OCI-LY1 (cell line): Measurements from ENCODE around the gene IFI44L.

ENCODE experiments used
- H2AFZ ChIP-seq: fragments of 200-600 bp; sonication (generic), shearing (Covaris generic); 2 replicates; pipeline ENCODE4 v1.6.0; 2014; ENCODE audit warnings: antibody characterized with exemption, mild to moderate bottlenecking, low read length
- H3F3A ChIP-seq: fragments of 200-600 bp; sonication (generic), shearing (Covaris generic); 2 replicates; pipeline ENCODE4 v1.6.0; 2014; ENCODE audit warnings: mild to moderate bottlenecking, antibody characterized with exemption, low read length, moderate library complexity; ENCODE audit not compliant: insufficient read depth
- H3K27ac ChIP-seq: fragments of 200-600 bp; sonication (generic); 2 replicates; pipeline ENCODE4 v1.5.1; 2014; ENCODE audit warnings: low read length, mixed run types, mild to moderate bottlenecking, low read depth; ENCODE audit not compliant: poor library complexity, severe bottlenecking
- H3K27me3 ChIP-seq: fragments of 200-600 bp; sonication (generic); 2 replicates; pipeline ENCODE4 v1.6.0; 2014; ENCODE audit warnings: antibody characterized with exemption, mild to moderate bottlenecking, low read length, moderate library complexity; ENCODE audit not compliant: insufficient read depth
- H3K36me3 ChIP-seq: fragments of 200-600 bp; sonication (generic); 2 replicates; pipeline ENCODE4 v1.6.1; 2014; ENCODE audit warnings: mild to moderate bottlenecking, antibody characterized with exemption, low read length, moderate library complexity, mixed read lengths; ENCODE audit not compliant: insufficient read depth
- H3K4me1 ChIP-seq: fragments of 200-600 bp; sonication (generic); 2 replicates; pipeline ENCODE4 v1.5.1; 2014; ENCODE audit warnings: mild to moderate bottlenecking, low read length, moderate library complexity; ENCODE audit not compliant: insufficient read depth, severe bottlenecking
- H3K4me2 ChIP-seq: fragments of 200-600 bp; sonication (generic), shearing (Covaris generic); 2 replicates; pipeline ENCODE4 v1.6.1; 2014; ENCODE audit warnings: low read length
- H3K4me3 ChIP-seq: fragments of 200-600 bp; sonication (generic); 2 replicates; pipeline ENCODE4 v1.5.1; 2014; ENCODE audit warnings: low read length, low read depth, mild to moderate bottlenecking, mixed read lengths; ENCODE audit not compliant: poor library complexity, severe bottlenecking
- H3K79me2 ChIP-seq: fragments of 200-600 bp; shearing (Covaris generic); 2 replicates; pipeline ENCODE4 v1.6.1; 2016; ENCODE audit warnings: mixed run types, low read length, mixed read lengths; ENCODE audit not compliant: insufficient read depth
- H3K9ac ChIP-seq: fragments of 200-600 bp; sonication (generic), shearing (Covaris generic); 2 replicates; pipeline ENCODE4 v1.6.1; 2014; ENCODE audit warnings: mild to moderate bottlenecking, low read length, mixed read lengths
- H3K9me2 ChIP-seq: fragments of 200-600 bp; sonication (generic), shearing (Covaris generic); 2 replicates; pipeline ENCODE4 v1.6.1; 2014; ENCODE audit warnings: low read depth, mild to moderate bottlenecking, low read length, mixed read lengths
- H3K9me3 ChIP-seq: fragments of 200-600 bp; shearing (Covaris generic); 2 replicates; pipeline ENCODE4 v1.6.1; 2014; ENCODE audit warnings: low read length, mixed read lengths
- H4K20me1 ChIP-seq: fragments of 200-600 bp; sonication (generic), shearing (Covaris generic); 2 replicates; pipeline ENCODE4 v1.6.0; 2016; ENCODE audit warnings: mild to moderate bottlenecking, low read length; ENCODE audit not compliant: insufficient read depth
- CTCF ChIP-seq: fragments of 200-600 bp; sonication (generic), shearing (Covaris generic); IDR thresholded peaks from 2 replicates; pipeline ENCODE4 v1.5.1; 2017; ENCODE audit warnings: mild to moderate bottlenecking, antibody characterized with exemption, low read length, moderate library complexity, mixed read lengths
- EZH2 ChIP-seq: fragments of 200-600 bp; sonication (generic), shearing (Covaris generic); IDR thresholded peaks from 2 replicates; pipeline ENCODE4 v1.8.0; 2017; ENCODE audit warnings: borderline replicate concordance, mixed run types, mild to moderate bottlenecking, antibody characterized with exemption, low read length, moderate library complexity, mixed read lengths

IFI44L gene

GRCh38 chr1:78586572-78586971 lies 33.7 kb upstream of the IFI44L start:
- Histone ChIP-seq H3K36me3 (no peaks in the 10 kb centered on the region), H3K4me3 (no peak overlapping the region), H2AFZ (no peak overlapping the region), H3K27ac (no peak overlapping the region), H3K4me2 (no peak overlapping the region), H3K4me1 (no peaks in the 10 kb centered on the region), H3K9me3 (no peaks in the 10 kb centered on the region), H4K20me1 (no peaks in the 10 kb centered on the region), H3K27me3 (no peaks in the 10 kb centered on the region), H3K79me2 (no peaks in the 10 kb centered on the region), H3K9me2 (no peaks in the 10 kb centered on the region), H3K9ac (no peak overlapping the region), H3F3A (no peaks in the 10 kb centered on the region)
- TF ChIP-seq CTCF = no peak
- TF ChIP-seq EZH2 = no peak

DNA sequence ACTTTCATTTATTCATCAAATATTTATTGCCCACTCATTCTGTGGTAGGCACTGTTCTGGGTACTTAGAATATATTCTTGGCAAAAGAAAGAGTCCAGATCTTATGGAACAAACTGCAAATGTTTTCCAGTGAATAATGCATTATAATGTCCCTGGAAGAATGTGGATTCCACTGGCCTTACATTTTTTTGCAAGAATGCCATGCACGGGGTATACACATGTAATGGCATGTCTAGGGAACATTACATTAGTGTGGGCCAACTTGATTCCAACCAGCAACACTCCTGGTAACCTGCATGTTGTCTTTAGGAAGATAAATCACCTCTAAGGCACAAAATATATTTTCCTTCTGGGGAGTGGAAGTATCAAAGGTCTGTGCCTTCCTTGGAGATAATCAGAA lies 33.0 kb upstream of the IFI44L start:
- Histone ChIP-seq H3F3A (no peaks in the 10 kb centered on the region), H3K4me1 (no peaks in the 10 kb centered on the region), H3K4me3 (no peak overlapping the region), H4K20me1 (no peaks in the 10 kb centered on the region), H3K9ac (no peak overlapping the region), H3K4me2 (no peak overlapping the region), H3K27me3 (no peaks in the 10 kb centered on the region), H3K36me3 (no peaks in the 10 kb centered on the region), H3K79me2 (no peaks in the 10 kb centered on the region), H3K27ac (no peak overlapping the region), H3K9me2 (no peaks in the 10 kb centered on the region), H3K9me3 (no peaks in the 10 kb centered on the region), H2AFZ (no peak overlapping the region)
- TF ChIP-seq CTCF = no peak
- no peak for TF ChIP-seq EZH2

DNA sequence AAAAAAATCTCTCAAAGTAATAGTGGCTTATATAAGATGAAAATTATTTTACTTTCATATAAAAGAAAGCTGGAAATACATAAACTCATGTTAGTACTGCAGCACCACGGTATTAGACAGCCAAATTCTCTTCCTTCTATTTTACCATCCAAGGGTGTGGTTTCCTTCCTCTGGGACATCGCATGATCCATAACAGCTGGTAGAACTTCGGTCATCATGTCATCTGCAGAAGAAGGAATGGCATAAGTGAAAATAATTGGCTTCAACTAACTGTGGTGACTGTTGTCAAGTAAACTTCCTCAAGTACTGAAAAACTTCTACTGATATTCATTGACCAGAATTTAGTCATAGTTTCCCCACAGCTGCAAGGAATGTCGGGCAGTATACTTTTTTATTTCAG lies 28.3 kb upstream of the IFI44L start:
- H4K20me1 ChIP-seq = no peaks in the 10 kb centered on the region
- no peak overlapping the region for H3K27ac ChIP-seq
- no peak overlapping the region for H3K4me3 ChIP-seq
- no peaks in the 10 kb centered on the region for H3K9me2 ChIP-seq
- H3K27me3 ChIP-seq = no peaks in the 10 kb centered on the region
- H3K4me1 ChIP-seq = no peaks in the 10 kb centered on the region
- no peak overlapping the region for H3K4me2 ChIP-seq
- no peaks in the 10 kb centered on the region for H3K9me3 ChIP-seq
- H3F3A ChIP-seq = no peaks in the 10 kb centered on the region
- H3K36me3 ChIP-seq = no peaks in the 10 kb centered on the region
- no peak overlapping the region for H3K9ac ChIP-seq
- TF ChIP-seq EZH2 (no peak), CTCF (no peak)
- H2AFZ ChIP-seq = no peak overlapping the region
- H3K79me2 ChIP-seq = no peaks in the 10 kb centered on the region
